Sigmoid colon (tissue), 4 donors: ENCODE measurements around the gene TCEAL7.

Source experiments
- EP300 ChIP-seq, 4 donors: sonication (generic); formaldehyde crosslinking; IDR thresholded peaks; one replicate each; pipeline ENCODE4 v1.6.1; 2017; ENCODE audit warnings: antibody characterized with exemption in 4 of 4
- TF ChIP-seq, protein P1 (sequence below), 4 experiments: fragments of 450-650 bp in 3 of 4; fragments of 200-600 bp in 1 of 4; IDR thresholded peaks; one replicate each; pipeline ENCODE4 v1.5.1; 2016 to 2019; ENCODE audit warnings: antibody characterized with exemption in 4 of 4, mild to moderate bottlenecking in 3 of 4, moderate library complexity in 2 of 4

DNA sequence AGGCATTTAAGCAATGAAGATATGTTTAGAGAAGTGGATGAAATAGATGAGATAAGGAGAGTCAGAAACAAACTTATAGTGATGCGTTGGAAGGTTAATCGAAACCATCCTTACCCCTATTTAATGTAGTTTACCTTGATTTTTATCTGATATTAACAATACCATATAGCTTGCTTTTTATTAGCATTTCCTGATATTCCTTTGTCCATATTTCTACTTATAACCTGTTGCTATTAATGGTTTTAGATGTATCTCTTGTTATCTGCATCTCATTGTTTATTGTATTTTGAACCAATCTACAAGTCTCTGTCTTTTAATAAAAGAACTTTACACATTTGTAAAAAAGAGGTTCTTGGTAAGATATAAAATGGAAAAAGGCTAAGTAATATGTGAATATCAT is 27.8 kb downstream of the TCEAL7 start:
- TF ChIP-seq, protein P1, sequence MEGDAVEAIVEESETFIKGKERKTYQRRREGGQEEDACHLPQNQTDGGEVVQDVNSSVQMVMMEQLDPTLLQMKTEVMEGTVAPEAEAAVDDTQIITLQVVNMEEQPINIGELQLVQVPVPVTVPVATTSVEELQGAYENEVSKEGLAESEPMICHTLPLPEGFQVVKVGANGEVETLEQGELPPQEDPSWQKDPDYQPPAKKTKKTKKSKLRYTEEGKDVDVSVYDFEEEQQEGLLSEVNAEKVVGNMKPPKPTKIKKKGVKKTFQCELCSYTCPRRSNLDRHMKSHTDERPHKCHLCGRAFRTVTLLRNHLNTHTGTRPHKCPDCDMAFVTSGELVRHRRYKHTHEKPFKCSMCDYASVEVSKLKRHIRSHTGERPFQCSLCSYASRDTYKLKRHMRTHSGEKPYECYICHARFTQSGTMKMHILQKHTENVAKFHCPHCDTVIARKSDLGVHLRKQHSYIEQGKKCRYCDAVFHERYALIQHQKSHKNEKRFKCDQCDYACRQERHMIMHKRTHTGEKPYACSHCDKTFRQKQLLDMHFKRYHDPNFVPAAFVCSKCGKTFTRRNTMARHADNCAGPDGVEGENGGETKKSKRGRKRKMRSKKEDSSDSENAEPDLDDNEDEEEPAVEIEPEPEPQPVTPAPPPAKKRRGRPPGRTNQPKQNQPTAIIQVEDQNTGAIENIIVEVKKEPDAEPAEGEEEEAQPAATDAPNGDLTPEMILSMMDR (IDR thresholded peaks at IDR 0.05): no peak
- TF ChIP-seq EP300 (IDR thresholded peaks at IDR 0.05): no peak
